Keratinocyte (primary cell): ENCODE data around the gene DTL.

Source experiments
- EZH2 ChIP-seq: IDR thresholded peaks from one replicate; pipeline ENCODE4 v1.6.1; 2012; ENCODE audit warnings: inconsistent platforms, mild to moderate bottlenecking, low read length, moderate library complexity
- TF ChIP-seq, protein P1 (sequence below), 3 experiments: IDR thresholded peaks in 1 of 3; conservative IDR thresholded peaks in 1 of 3; optimal IDR thresholded peaks in 1 of 3; 2 replicates in 2 of 3; 3 replicates in 1 of 3; pipeline versions ENCODE3 to v1.5.1; 2011; ENCODE audit warnings: low read length in 3 of 3, mild to moderate bottlenecking in 3 of 3, moderate library complexity in 2 of 3, control low read depth in 1 of 3, inconsistent platforms in 1 of 3; ENCODE audit not compliant: insufficient read depth in 2 of 3; ENCODE audit errors: extremely low read depth in 1 of 3

DNA sequence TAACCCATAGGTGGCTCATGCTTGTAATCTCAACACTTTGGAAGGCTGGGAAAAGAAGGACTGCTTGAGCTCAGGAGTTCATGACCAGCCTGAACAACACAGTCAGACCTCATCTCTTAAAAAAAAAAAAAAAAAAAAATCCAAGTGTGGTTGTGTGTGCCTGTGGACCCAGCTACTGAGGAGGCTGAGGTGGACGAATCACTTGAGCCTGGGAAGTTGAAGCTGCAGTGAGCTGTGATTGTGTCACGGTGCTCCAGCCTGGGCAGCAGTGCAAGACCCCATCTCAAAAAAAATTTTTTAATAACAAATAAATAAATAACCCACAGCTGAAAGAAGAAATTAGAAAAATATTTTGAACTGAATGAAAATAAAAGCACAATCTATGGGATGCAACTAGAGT, 14.0 kb upstream of the DTL start:
- TF ChIP-seq, protein P1, sequence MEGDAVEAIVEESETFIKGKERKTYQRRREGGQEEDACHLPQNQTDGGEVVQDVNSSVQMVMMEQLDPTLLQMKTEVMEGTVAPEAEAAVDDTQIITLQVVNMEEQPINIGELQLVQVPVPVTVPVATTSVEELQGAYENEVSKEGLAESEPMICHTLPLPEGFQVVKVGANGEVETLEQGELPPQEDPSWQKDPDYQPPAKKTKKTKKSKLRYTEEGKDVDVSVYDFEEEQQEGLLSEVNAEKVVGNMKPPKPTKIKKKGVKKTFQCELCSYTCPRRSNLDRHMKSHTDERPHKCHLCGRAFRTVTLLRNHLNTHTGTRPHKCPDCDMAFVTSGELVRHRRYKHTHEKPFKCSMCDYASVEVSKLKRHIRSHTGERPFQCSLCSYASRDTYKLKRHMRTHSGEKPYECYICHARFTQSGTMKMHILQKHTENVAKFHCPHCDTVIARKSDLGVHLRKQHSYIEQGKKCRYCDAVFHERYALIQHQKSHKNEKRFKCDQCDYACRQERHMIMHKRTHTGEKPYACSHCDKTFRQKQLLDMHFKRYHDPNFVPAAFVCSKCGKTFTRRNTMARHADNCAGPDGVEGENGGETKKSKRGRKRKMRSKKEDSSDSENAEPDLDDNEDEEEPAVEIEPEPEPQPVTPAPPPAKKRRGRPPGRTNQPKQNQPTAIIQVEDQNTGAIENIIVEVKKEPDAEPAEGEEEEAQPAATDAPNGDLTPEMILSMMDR (optimal IDR thresholded peaks at IDR 0.05 in 1 of 3, IDR thresholded peaks at IDR 0.05 in 1 of 3, conservative IDR thresholded peaks at IDR 0.05 in 1 of 3; ENCODE audit: extremely low read depth in 1 of 3, insufficient read depth in 2 of 3, low read length in 3 of 3) = no peak
- TF ChIP-seq EZH2 = no peak
